SK-N-MC (cell line): ENCODE measurements around the gene CDS2.

ENCODE experiments used
- EZH2 ChIP-seq: fragments of 200-600 bp; sonication (generic); IDR thresholded peaks from one replicate; pipeline ENCODE4 v1.6.1; 2017; ENCODE audit warnings: antibody characterized with exemption
- FOXP2 ChIP-seq: optimal IDR thresholded peaks from 2 replicates; pipeline ENCODE3; 2011; ENCODE audit warnings: mild to moderate bottlenecking, moderate library complexity; ENCODE audit not compliant: insufficient read depth; ENCODE audit errors: extremely low read length, control extremely low read depth
- POLR2AphosphoS5 ChIP-seq: IDR thresholded peaks from 2 replicates; pipeline ENCODE4 v1.6.1; 2012; ENCODE audit warnings: mild to moderate bottlenecking, low read depth, low read length, borderline replicate concordance

- no peak for TF ChIP-seq EZH2
- no peak for TF ChIP-seq POLR2AphosphoS5
- no peak for TF ChIP-seq FOXP2
Measured at GRCh38 chr20:5116875-5117274, 9.9 kb upstream of the CDS2 start.
